K562 (cell line): ENCODE data around the gene AGPAT1. TPM values are rescaled to one million over a fixed set of nuclear protein-coding genes. Genes with fewer than 3 reads are reported as not detected.

Experiments used
- ARID3B ChIP-seq: fragments of 250-450 bp; sonication (Bioruptor Pico); IDR thresholded peaks from 2 replicates; pipeline ENCODE4 v1.4.0; 2020; ENCODE audit warnings: borderline replicate concordance
- GTF2E2 ChIP-seq: fragments of 200-800 bp; sonication (Bioruptor generic); IDR thresholded peaks from 2 replicates; pipeline ENCODE4 v1.6.1; 2016; ENCODE audit warnings: missing genetic modification characterization, missing compliant biosample characterization
- NFRKB ChIP-seq: fragments of 450-650 bp; IDR thresholded peaks from 2 replicates; pipeline ENCODE4 v1.6.1; 2016; ENCODE audit warnings: low read depth
- PCBP2 ChIP-seq: fragments of 200-400 bp; formaldehyde crosslinking; IDR thresholded peaks from 2 replicates; pipeline ENCODE4 v1.6.1; 2018; ENCODE audit warnings: low read length, low read depth, mild to moderate bottlenecking, moderate library complexity; ENCODE audit not compliant: poor library complexity, severe bottlenecking
- RNF219 ChIP-seq: fragments of 250-450 bp; sonication (Bioruptor Pico); IDR thresholded peaks from 2 replicates; pipeline ENCODE4 v1.5.0; 2022; ENCODE audit warnings: mild to moderate bottlenecking
- RREB1 ChIP-seq: fragments of 250-450 bp; sonication (Bioruptor Pico); IDR thresholded peaks from 2 replicates; pipeline ENCODE4 v1.4.0; 2020
- ZNF318 ChIP-seq, 2 experiments: fragments of 450-650 bp; IDR thresholded peaks; 2 replicates each; pipeline ENCODE4 v1.6.1; 2016; ENCODE audit warnings: mild to moderate bottlenecking in 2 of 2, borderline replicate concordance in 1 of 2, low read depth in 1 of 2, moderate library complexity in 1 of 2
- polyA plus RNA-seq, 8 experiments: library from polyadenylated mRNA; depleted of rRNA in 4 of 8; stranded (reverse) in 5 of 8; unstranded in 3 of 8; fragments of >200 nt; fragmentation: Nextera tagmentation in 2 of 8; fragmentation: Illumina TruSeq in 1 of 8; extraction: Ambion mirVana in 2 of 8; extraction: Trizol in 1 of 8; gene quantifications; 2 replicates each; pipeline versions ENCODE4 v1.2.1 to v1.2.3, GENCODE V29; 2011 to 2014; ENCODE audit warnings: inconsistent platforms in 1 of 8, missing spikeins in 1 of 8
- total RNA-seq, 7 experiments: library from RNA; depleted of rRNA in 6 of 7; stranded (reverse); fragments of >200 nt in 6 of 7; fragmentation: Illumina TruSeq in 2 of 7; extraction: Trizol in 2 of 7; gene quantifications; 2 replicates each; pipeline versions ENCODE4 v1.2.1 to v1.2.3, GENCODE V29; 2011 to 2021; ENCODE audit warnings: low replicate concordance in 1 of 7

Gene AGPAT1
- total and polyA plus RNA-seq, 9 of the 15 experiments (the other 6 are each of a cell fraction or from before 2014, with no cell fraction given) = 37.9 to 176 (median 69.4) TPM

GRCh38 chr6:32194825-32195651, 19.2 kb upstream of the AGPAT1 start (continued):
- TF ChIP-seq RREB1 (CRISPR knock-in tag) (0 out of 2 replicates have a peak, but pooled peaks have one; percentile 46), RNF219 (CRISPR knock-in tag) (peak; percentile 80; the same call in 1 of the 2 replicates), GTF2E2 (no peak), ARID3B (CRISPR knock-in tag) (no peak), PCBP2 (no peak), NFRKB (peak; percentile 69; the same call in 1 of the 2 replicates), ZNF318 (IDR thresholded peaks at IDR 0.05; ENCODE audit: borderline replicate concordance in 1 of 2, low read depth in 1 of 2) (no peak)
